Hematopoietic multipotent progenitor cell treated with erythropoietin and hydrocortisone succinate and interleukin-3 and kit ligand, for 6 days (in vitro differentiated cells): ENCODE results near the gene ARHGAP21.
A peak's percentile ranks its signal among the peaks of the same experiment; 100 is the strongest.

Experiments used
- DNase-seq: peaks from one replicate; pipeline ENCODE4 v3.0.0-alpha.2; 2015

ARHGAP21 gene

GRCh38 chr10:24722131-24722675 is 1.5 kb downstream of the ARHGAP21 start:
- no peak for DNase-seq

- DNase-seq = peak; percentile 38
These were observed 2.2 kb downstream of the ARHGAP21 start for GRCh38 chr10:24721229-24722106.

GRCh38 chr10:24720096-24720495 is 3.6 kb downstream of the ARHGAP21 start:
- DNase-seq = no peak

- DNase-seq = no peak
These were observed 5.4 kb downstream of the ARHGAP21 start for GRCh38 chr10:24718031-24718855.

GRCh38 chr10:24716295-24716694 is 7.4 kb downstream of the ARHGAP21 start:
- DNase-seq = no peak

GRCh38 chr10:24715246-24715769 is 8.4 kb downstream of the ARHGAP21 start:
- no peak for DNase-seq

- DNase-seq = no peak
These were observed 10.6 kb downstream of the ARHGAP21 start for GRCh38 chr10:24713086-24713485.

GRCh38 chr10:24711465-24711864 is 12.2 kb downstream of the ARHGAP21 start:
- no peak for DNase-seq

GRCh38 chr10:24708081-24708480 is 15.6 kb downstream of the ARHGAP21 start:
- DNase-seq = no peak

GRCh38 chr10:24707445-24707844 is 16.2 kb downstream of the ARHGAP21 start:
- no peak for DNase-seq

- DNase-seq = peak; percentile 65
These were observed 17.1 kb downstream of the ARHGAP21 start for GRCh38 chr10:24706479-24707118.

- no peak for DNase-seq
These were observed 20.0 kb downstream of the ARHGAP21 start for GRCh38 chr10:24703700-24704099.

GRCh38 chr10:24701447-24701846 is 22.2 kb downstream of the ARHGAP21 start:
- peak; percentile 58 for DNase-seq

- DNase-seq = no peak
These were observed 22.7 kb downstream of the ARHGAP21 start for GRCh38 chr10:24700948-24701347.

- no peak for DNase-seq
These were observed 25.4 kb downstream of the ARHGAP21 start for GRCh38 chr10:24698270-24698669.

GRCh38 chr10:24697080-24697479 is 26.6 kb downstream of the ARHGAP21 start:
- no peak for DNase-seq

GRCh38 chr10:24695452-24695851 is 28.2 kb downstream of the ARHGAP21 start:
- no peak for DNase-seq

GRCh38 chr10:24694086-24694485 is 29.6 kb downstream of the ARHGAP21 start:
- no peak for DNase-seq

GRCh38 chr10:24690961-24691512 is 32.6 kb downstream of the ARHGAP21 start:
- no peak for DNase-seq

GRCh38 chr10:24685958-24686540 is 37.6 kb downstream of the ARHGAP21 start:
- no peak for DNase-seq

GRCh38 chr10:24683554-24683953 is 40.1 kb downstream of the ARHGAP21 start:
- DNase-seq = no peak

- peak; percentile 20 for DNase-seq
These were observed 42.1 kb downstream of the ARHGAP21 start for GRCh38 chr10:24681572-24682088.
